Adipocyte (in vitro differentiated cells): ENCODE results near the gene ACE.

ENCODE experiments used
- DNase-seq: peaks from one replicate; pipeline ENCODE4 v3.0.0-alpha.2; 2015; ENCODE audit warnings: low read depth
- H3K27me3 ChIP-seq: replicated peaks from 2 replicates; pipeline ENCODE4 v1.7.0; 2013; ENCODE audit warnings: mild to moderate bottlenecking, low read length, moderate library complexity; ENCODE audit not compliant: control insufficient read depth, insufficient read depth
- H3K36me3 ChIP-seq: 2 replicates; pipeline ENCODE4 v1.7.0; 2013; ENCODE audit warnings: low read length, mild to moderate bottlenecking, moderate library complexity; ENCODE audit not compliant: control insufficient read depth, insufficient read depth, severe bottlenecking
- H3K4me1 ChIP-seq: 2 replicates; pipeline ENCODE4 v1.7.0; 2013; ENCODE audit warnings: mild to moderate bottlenecking, low read length, moderate library complexity; ENCODE audit not compliant: control insufficient read depth, insufficient read depth
- H3K4me3 ChIP-seq: 2 replicates; pipeline ENCODE4 v1.7.0; 2013; ENCODE audit warnings: mild to moderate bottlenecking, low read length, moderate library complexity
- H3K9ac ChIP-seq: 2 replicates; pipeline ENCODE4 v1.7.0; 2013; ENCODE audit warnings: mild to moderate bottlenecking, low read length, moderate library complexity
- H3K9me3 ChIP-seq: 2 replicates; pipeline ENCODE4 v1.7.0; 2013; ENCODE audit warnings: mild to moderate bottlenecking, low read length, moderate library complexity; ENCODE audit not compliant: control insufficient read depth

Gene ACE

DNA sequence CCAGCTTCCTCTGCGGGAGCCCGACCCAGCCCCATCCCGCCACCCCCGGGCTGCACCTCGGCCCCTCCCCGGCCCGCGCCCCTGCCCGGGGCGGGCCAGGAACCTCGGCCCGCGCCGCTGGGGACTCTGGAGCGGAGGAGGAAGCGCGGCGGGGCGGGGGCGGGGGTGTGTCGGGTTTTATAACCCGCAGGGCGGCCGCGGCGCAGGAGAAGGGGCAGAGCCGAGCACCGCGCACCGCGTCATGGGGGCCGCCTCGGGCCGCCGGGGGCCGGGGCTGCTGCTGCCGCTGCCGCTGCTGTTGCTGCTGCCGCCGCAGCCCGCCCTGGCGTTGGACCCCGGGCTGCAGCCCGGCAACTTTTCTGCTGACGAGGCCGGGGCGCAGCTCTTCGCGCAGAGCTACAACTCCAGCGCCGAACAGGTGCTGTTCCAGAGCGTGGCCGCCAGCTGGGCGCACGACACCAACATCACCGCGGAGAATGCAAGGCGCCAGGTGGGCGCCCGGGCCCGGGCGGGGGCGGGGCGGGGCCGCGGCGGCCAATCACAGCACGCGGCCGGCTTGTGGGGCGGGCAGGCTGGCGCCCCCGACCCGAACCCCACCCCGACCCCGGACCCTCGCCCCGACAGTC lies at the start of gene ACE:
Gene ACE, plus strand, starts transcription at position 208 of the 626 bp plus-strand sequence. Its CDS starts 34 bp downstream, at position 242.
- no peaks in the 10 kb centered on the region for H3K36me3 ChIP-seq
- DNase-seq, result peak; percentile 66

DNA sequence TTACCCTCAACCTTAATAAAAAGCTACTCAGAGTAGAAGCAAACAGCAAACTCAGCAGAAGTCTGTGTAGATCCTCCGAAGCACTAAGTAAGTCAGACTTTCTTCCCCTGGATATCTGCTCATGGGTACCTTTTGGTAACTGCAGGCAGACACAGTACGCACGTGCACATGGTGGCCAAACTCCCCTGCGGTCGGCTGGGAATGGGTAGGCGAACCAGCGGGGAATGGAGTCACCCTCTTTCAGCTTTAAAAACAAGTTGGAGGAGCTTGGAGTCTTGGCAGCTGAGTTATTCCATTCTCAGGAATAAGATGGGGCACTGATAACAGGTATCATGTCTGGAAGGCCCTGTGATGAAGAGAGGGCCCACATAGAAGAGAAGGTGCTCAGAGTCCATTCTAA lies 47.1 kb upstream of the ACE start:
- Histone ChIP-seq H3K4me1 (peaks cover 34% of the 10 kb centered on the region), H3K36me3 (peaks cover 3% of the 10 kb centered on the region), H3K9me3 (no peaks in the 10 kb centered on the region), H3K9ac (no peak overlapping the region), H3K4me3 (no peak overlapping the region), H3K27me3 (no peaks in the 10 kb centered on the region)
- DNase-seq, result no peak

More for the DNA sequence above, at the start of gene ACE:
- Histone ChIP-seq H3K4me1 (peaks cover 14% of the 10 kb centered on the region), H3K9ac (peak within 1 kb of the TSS; percentile 70), H3K4me3 (peak within 1 kb of the TSS; percentile 76), H3K27me3 (no peaks in the 10 kb centered on the region), H3K9me3 (no peaks in the 10 kb centered on the region)

GRCh38 chr17:63430223-63430622 lies 46.6 kb upstream of the ACE start:
- no peaks in the 10 kb centered on the region for H3K9me3 ChIP-seq
- H3K36me3 ChIP-seq, result peaks cover 3% of the 10 kb centered on the region
- H3K9ac ChIP-seq, result no peak overlapping the region
- no peaks in the 10 kb centered on the region for H3K27me3 ChIP-seq
- H3K4me3 ChIP-seq, result no peak overlapping the region
- H3K4me1 ChIP-seq, result peaks cover 38% of the 10 kb centered on the region
- no peak for DNase-seq

- Histone ChIP-seq H3K36me3 (peaks cover 3% of the 10 kb centered on the region), H3K27me3 (no peaks in the 10 kb centered on the region), H3K9me3 (no peaks in the 10 kb centered on the region), H3K4me1 (peaks cover 51% of the 10 kb centered on the region), H3K9ac (peak overlapping the region; percentile 7), H3K4me3 (no peak overlapping the region)
- no peak for DNase-seq
Measured at GRCh38 chr17:63431618-63431938, 45.3 kb upstream of the ACE start.

DNA sequence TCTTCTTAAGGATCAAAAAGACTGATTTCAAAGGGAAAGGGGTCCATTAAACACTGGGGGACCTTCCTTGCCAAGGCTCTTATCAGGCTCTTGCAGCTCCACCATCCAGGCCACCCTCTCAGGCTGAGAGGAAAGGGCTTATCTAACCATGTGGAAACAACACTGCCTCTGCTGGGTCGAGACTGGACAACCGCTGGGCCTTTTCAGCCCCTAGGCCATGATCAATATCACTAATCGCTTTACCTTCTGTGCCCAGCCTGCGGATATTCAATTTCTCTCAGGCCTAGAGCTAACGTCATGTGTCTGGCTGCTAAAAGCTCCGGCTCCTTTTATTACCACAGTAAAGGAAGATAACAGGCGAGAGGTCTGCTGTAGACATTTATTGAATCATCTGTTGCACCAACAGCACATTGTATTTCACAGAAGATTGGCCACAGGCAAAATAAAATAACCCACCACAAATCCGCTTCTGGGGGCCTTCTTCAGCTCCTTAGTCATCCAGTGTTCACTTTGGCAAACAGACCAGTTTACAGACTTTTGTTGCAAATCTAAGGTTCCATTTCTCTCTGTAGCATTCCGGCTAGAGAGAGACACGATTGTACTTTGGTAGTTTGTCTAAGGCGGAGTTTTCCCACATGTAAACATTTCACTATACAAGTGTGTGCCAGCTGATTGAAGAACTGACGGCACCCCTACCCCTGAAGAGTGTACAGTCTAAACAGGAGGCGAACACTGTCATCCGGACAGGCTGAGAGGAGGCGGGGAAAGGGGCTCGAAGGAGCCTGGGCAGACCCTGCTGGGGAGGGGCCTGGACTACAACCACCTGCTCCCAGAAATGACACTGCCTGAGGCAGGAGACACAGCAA lies 44.7 kb upstream of the ACE start:
- no peaks in the 10 kb centered on the region for H3K9me3 ChIP-seq

GRCh38 chr17:63433746-63434591 lies 42.9 kb upstream of the ACE start:
- Histone ChIP-seq H3K36me3 (peaks cover 3% of the 10 kb centered on the region), H3K9ac (peak overlapping the region; percentile 83), H3K27me3 (no peaks in the 10 kb centered on the region), H3K4me1 (peaks cover 60% of the 10 kb centered on the region), H3K4me3 (peak overlapping the region; percentile 59), H3K9me3 (no peaks in the 10 kb centered on the region)
- DNase-seq, result peak; percentile 85

More for the DNA sequence above, 44.7 kb upstream of the ACE start:
- Histone ChIP-seq H3K27me3 (no peaks in the 10 kb centered on the region), H3K4me1 (peaks cover 56% of the 10 kb centered on the region), H3K36me3 (peaks cover 3% of the 10 kb centered on the region), H3K9ac (peak overlapping the region; percentile 77), H3K4me3 (peak overlapping the region; percentile 53)
- peak; percentile 10 for DNase-seq

DNA sequence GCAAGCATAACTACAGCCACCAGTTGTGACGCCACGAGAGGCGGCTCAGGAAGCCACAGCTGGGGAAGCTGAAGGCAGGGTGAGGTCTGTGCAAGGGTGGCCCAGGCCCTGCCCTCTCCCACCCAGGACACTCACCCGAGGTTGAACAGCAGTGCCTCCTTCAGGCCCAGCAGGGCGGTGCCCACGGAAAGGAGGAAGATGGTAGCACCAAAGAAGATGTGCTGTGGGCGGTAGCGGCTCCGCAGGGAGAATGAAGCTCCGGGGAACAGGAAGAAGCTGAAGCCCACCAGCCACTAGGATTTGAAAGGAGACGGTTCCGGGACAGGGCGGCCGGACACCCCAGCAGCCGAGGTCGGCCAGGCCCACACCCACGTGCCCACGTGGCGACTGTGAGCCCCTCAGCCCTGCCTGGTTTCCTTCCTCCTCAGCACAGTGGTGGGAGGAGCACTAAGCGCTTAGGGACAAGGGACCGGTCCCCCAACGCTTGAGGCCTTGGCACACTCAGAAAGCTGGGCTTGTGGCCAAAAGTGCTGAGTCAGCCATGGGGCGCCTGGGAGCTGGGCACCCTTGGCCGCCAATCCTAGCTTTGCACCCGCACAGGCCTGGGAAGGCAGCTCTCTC lies 41.8 kb upstream of the ACE start:
- H3K4me3 ChIP-seq, result peak overlapping the region; percentile 7
- peaks cover 67% of the 10 kb centered on the region for H3K4me1 ChIP-seq
- no peaks in the 10 kb centered on the region for H3K27me3 ChIP-seq
- peak; percentile 30 for DNase-seq
- peak overlapping the region; percentile 83 for H3K9ac ChIP-seq
- H3K36me3 ChIP-seq, result peaks cover 2% of the 10 kb centered on the region
- no peaks in the 10 kb centered on the region for H3K9me3 ChIP-seq

DNA sequence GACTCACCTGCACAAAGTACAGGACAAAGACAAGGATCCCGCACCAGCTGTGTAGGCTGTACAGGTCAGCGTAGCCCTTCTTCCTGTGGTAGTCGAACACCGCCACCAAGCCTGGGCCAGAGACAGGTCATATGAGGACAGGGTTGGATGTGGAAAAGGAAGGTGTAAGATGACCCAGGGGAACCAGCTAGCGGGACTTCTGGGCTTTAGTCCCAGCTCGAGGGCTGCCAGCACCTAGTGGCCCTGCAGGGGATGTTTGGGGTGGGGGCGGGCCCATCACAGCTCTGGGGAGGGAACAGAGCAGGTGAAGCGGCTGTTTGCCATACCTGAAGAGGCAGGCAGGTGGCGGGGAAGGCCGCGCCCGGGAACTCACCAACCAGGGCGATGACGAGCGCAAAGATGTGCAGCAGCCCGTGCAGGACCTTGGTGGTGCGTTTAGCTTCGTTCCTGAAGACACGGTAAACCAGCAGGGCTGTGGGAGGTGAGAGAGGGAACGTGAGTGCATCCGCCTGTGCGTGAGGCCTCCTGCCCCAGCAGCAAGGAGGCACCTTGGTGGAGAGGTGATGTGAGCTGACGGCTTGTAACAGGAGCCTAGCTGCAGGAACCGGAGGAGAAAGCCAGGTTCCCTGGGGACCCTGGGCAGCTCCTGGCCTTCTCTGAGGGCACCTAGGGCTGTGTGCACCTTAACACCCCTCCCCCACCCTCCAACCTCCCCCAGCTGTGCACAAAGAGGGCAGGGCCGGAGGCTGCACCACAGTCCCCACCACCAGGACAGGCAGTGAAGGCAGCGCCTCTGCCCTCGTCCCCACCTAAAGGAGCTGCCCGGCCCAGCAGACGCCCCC lies 41.0 kb upstream of the ACE start:
- DNase-seq, result no peak
- no peak overlapping the region for H3K4me3 ChIP-seq
- H3K4me1 ChIP-seq, result peaks cover 71% of the 10 kb centered on the region
- no peaks in the 10 kb centered on the region for H3K36me3 ChIP-seq
- H3K27me3 ChIP-seq, result no peaks in the 10 kb centered on the region
- no peaks in the 10 kb centered on the region for H3K9me3 ChIP-seq
- H3K9ac ChIP-seq, result peak overlapping the region; percentile 83

DNA sequence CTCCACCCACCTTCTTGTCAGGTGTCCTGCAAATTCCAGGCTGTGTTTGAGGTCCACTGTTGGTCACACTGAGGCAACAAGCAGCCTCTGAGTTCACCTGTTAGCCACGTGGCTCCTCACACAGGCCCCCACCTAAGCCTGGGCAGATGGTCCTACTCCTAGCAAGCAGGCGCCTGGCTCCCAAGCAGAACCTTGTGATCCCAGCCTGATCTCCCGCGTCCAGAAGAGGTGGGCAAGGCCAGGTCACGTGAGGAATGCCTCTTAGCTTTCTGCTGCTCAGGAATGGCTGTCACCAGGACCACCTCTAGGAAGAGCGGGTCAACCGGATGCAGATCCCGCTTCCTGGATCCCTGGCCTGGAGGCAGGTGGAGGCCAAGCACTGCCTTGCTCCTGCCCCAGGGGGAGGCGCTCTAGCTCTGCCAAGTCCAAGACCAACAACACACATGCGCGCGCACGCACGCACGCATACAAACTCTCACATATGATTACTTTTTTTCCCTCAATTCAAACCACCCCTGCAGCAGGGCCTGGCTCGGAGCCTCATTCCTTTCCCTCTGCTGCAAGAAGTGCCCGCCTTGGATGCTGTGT lies 40.2 kb upstream of the ACE start:
- DNase-seq, result no peak
- Histone ChIP-seq H3K9ac (peak overlapping the region; percentile 57), H3K27me3 (no peaks in the 10 kb centered on the region), H3K36me3 (no peaks in the 10 kb centered on the region), H3K4me3 (peak overlapping the region; percentile 62), H3K4me1 (peaks cover 68% of the 10 kb centered on the region), H3K9me3 (no peaks in the 10 kb centered on the region)
